Skeletal muscle satellite cell (primary cell): Measurements from ENCODE around the gene SYCP2. TPM values are rescaled to one million over a fixed set of nuclear protein-coding genes. Genes with fewer than 3 reads are reported as not detected.
A peak's percentile ranks its signal among the peaks of the same experiment; 100 is the strongest.

ENCODE experiments used
- H3K27me3 ChIP-seq: 2 replicates; pipeline ENCODE4 v1.7.0; 2013; ENCODE audit warnings: low read length; ENCODE audit not compliant: control insufficient read depth, insufficient read depth
- H3K36me3 ChIP-seq: 2 replicates; pipeline ENCODE4 v1.7.0; 2013; ENCODE audit warnings: mild to moderate bottlenecking, control low read depth, low read length; ENCODE audit not compliant: insufficient read depth
- H3K4me1 ChIP-seq: 2 replicates; pipeline ENCODE4 v1.7.0; 2013; ENCODE audit warnings: low read length; ENCODE audit not compliant: control insufficient read depth, insufficient read depth
- H3K4me2 ChIP-seq: 2 replicates; pipeline ENCODE4 v1.7.0; 2013; ENCODE audit warnings: mild to moderate bottlenecking, low read length
- H3K4me3 ChIP-seq: 2 replicates; pipeline ENCODE4 v1.7.0; 2013; ENCODE audit warnings: low read length
- H3K9ac ChIP-seq: 2 replicates; pipeline ENCODE4 v1.7.0; 2013; ENCODE audit warnings: mild to moderate bottlenecking, low read depth, low read length, moderate library complexity
- H3K9me3 ChIP-seq: replicated peaks from 2 replicates; pipeline ENCODE4 v1.7.0; 2013; ENCODE audit warnings: mild to moderate bottlenecking, control low read depth, low read length
- total RNA-seq: library from RNA; depleted of rRNA; stranded (reverse); fragments of >200 nt; gene quantifications from 2 replicates; pipeline ENCODE4 v1.2.3, GENCODE V29; 2012; rRNA removed

The SYCP2 gene, protein sequence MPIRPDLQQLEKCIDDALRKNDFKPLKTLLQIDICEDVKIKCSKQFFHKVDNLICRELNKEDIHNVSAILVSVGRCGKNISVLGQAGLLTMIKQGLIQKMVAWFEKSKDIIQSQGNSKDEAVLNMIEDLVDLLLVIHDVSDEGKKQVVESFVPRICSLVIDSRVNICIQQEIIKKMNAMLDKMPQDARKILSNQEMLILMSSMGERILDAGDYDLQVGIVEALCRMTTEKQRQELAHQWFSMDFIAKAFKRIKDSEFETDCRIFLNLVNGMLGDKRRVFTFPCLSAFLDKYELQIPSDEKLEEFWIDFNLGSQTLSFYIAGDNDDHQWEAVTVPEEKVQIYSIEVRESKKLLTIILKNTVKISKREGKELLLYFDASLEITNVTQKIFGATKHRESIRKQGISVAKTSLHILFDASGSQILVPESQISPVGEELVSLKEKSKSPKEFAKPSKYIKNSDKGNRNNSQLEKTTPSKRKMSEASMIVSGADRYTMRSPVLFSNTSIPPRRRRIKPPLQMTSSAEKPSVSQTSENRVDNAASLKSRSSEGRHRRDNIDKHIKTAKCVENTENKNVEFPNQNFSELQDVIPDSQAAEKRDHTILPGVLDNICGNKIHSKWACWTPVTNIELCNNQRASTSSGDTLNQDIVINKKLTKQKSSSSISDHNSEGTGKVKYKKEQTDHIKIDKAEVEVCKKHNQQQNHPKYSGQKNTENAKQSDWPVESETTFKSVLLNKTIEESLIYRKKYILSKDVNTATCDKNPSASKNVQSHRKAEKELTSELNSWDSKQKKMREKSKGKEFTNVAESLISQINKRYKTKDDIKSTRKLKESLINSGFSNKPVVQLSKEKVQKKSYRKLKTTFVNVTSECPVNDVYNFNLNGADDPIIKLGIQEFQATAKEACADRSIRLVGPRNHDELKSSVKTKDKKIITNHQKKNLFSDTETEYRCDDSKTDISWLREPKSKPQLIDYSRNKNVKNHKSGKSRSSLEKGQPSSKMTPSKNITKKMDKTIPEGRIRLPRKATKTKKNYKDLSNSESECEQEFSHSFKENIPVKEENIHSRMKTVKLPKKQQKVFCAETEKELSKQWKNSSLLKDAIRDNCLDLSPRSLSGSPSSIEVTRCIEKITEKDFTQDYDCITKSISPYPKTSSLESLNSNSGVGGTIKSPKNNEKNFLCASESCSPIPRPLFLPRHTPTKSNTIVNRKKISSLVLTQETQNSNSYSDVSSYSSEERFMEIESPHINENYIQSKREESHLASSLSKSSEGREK (N-terminal part only)
- total RNA-seq, result 0.22 and 1.0 TPM in 2 replicates

DNA sequence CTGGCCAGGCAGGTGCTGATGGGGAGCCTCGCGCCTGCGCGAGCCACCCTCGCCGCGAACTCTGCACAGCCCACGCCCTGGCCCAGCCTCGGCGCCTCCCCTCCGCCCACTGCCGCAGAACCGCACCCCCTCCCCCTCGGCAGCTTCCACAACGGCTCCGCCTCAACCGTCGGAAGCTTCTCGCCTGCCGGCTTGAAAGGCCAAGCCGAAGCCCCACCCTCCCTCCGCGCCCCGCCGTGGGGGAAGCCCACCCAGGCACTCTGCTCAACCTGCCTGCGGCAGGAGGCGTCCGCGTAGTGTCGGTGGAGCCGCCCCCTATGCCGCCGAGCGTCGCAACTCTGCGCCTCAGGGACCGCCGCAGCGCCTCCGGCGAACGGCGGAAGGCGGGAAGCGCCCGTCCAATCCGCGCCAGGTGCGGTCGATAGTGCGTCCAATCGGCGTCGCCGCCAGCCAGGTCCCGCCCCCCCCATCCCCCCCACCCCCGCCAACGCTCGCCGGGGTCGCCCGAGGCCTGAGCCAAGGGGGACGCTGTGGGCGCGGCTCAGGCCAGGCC is at the start of gene SYCP2:
Gene SYCP2 (minus strand): TSS at position 342 of the 553 bp plus-strand sequence. CDS start 11,224 bp downstream, outside the sequence.
- Histone ChIP-seq H3K4me2 (peak within 1 kb of the TSS; percentile 98), H3K9ac (peak within 1 kb of the TSS; percentile 69), H3K36me3 (no peaks in the 10 kb centered on the region), H3K9me3 (no peaks in the 10 kb centered on the region), H3K4me1 (peaks cover 13% of the 10 kb centered on the region), H3K4me3 (peak within 1 kb of the TSS; percentile 81), H3K27me3 (no peaks in the 10 kb centered on the region)

DNA sequence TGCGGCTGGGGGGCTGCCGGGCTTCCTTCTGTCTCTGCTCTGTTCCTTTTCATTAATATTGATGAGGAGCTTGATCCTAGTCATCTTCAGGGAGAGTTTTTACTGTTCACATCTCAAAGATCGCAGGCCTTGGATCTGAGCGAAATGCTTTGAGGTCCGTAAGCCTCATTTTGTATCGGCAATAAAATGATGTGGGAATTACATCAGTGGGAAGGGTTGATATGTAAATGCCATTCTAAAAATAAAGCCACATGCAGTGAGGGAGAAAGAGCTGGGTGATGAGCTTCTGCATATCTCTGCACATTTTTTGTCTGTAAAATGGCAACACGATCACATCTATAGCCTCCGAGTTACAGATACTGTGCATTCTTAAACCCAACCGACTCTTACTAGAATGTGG is 49.6 kb upstream of the SYCP2 start:
- no peaks in the 10 kb centered on the region for H3K27me3 ChIP-seq
- H3K36me3 ChIP-seq, result no peaks in the 10 kb centered on the region
- no peaks in the 10 kb centered on the region for H3K4me1 ChIP-seq
- H3K9ac ChIP-seq, result no peak overlapping the region
- no peak overlapping the region for H3K4me3 ChIP-seq
- H3K9me3 ChIP-seq, result no peaks in the 10 kb centered on the region
- no peak overlapping the region for H3K4me2 ChIP-seq

DNA sequence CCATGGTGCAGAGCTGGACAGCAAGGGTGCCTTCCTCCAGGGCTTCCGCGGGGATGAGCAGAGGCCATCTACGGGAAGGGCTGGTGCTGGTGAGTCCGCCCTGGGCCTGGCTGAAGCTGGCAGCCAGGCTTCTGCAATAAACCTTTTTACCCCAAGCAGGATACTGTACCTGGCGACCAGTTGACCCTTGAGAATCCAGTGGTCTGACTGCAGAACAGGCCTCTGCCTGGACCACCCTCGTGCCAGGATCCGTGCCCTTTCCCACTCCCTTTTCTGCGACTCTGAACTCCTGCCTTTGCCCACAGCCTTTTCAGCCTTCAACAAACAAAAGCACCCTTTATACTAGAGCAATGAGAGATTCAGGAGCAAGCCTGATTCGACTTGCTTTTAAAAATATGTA is 43.6 kb upstream of the SYCP2 start:
- no peak overlapping the region for H3K4me3 ChIP-seq
- no peak overlapping the region for H3K4me2 ChIP-seq
- H3K36me3 ChIP-seq, result no peaks in the 10 kb centered on the region
- H3K9ac ChIP-seq, result no peak overlapping the region
- H3K9me3 ChIP-seq, result no peaks in the 10 kb centered on the region
- H3K27me3 ChIP-seq, result peaks cover 2% of the 10 kb centered on the region
- no peaks in the 10 kb centered on the region for H3K4me1 ChIP-seq

DNA sequence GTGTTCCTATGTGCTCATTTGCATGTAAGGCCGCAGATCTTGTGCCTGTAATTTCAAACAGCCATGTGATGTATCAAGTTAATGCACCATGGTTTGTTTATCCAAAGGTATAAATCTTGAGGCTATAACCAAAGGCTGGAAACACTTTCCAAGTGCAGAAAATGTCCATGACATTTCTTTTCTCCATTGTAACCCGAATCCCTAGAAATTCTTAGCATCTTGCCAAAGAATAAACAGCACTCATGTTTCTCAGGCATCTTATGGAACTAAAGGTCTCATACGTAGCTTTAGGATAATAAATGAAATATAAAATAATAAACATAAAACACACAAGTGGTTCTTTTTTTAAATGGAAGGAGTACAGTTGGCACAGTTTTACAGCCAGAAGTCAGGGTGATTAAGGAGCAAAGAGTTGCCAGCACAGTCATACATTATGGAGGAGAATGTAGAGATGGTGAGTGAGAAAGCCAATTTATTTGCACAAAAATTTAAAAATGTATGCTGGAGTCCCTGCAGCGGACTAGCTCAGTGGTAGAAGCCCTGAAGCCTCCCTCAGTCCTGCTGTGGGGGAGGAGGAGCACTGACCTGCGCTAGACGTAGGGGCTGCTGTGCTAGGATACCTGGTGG is 42.8 kb upstream of the SYCP2 start:
- Histone ChIP-seq H3K4me2 (no peak overlapping the region), H3K4me3 (no peak overlapping the region), H3K9ac (no peak overlapping the region), H3K36me3 (no peaks in the 10 kb centered on the region), H3K27me3 (peaks cover 2% of the 10 kb centered on the region), H3K9me3 (no peaks in the 10 kb centered on the region), H3K4me1 (no peaks in the 10 kb centered on the region)

DNA sequence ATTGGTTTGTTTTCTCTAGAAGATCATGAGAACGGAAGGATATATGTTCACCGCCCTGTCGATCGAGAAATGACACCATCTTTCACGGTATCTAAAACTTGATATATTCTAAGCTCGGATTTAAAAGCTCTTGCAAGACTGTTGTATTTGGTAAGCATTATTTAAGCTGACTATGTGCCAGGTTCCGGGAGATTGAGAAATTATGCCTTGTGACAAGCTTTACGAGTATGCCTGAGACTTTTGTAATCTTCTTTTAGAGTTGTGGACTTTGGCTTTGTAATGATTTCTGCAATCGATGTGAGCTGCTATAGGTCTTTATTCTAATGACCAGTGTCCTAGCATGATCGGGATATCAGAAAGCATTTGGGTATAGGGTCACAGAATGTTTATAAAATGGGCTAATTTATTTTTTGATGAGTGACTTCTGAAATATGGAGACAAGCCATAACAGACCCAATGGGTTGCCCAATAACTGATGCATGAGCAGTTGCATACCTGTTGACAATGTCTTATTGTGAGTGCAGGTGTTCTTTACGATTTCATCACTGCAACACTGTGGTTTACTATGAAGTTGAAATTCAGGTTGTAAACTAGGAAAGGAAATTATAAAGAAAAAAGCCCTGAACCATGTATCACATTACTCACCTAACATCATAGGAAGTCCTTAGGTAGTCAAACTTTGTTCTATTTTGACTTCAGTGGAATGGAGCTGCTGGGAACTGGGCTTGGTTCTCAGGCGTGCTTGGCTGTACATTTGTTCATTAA is 38.8 kb upstream of the SYCP2 start:
- no peaks in the 10 kb centered on the region for H3K4me1 ChIP-seq
- peaks cover 2% of the 10 kb centered on the region for H3K27me3 ChIP-seq
- no peak overlapping the region for H3K9ac ChIP-seq

DNA sequence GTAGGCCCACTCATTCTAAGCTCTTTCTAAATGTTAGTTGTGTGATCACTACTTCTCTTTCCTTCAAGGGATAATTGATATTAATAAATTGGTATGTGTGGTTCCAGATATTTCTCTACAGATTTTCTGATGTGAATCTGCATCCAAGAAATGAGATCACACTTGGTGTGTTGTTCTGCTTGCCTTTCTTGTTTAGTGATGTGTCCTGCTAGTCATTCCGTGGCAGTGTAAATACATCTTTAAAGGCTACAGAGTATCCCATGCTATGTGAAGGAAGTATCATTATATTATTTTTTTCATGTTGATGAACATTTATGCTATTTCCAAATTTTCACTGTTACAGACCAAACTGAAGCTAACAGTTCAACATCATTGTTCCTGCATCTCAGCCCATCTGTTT is 38.0 kb upstream of the SYCP2 start:
- Histone ChIP-seq H3K4me3 (no peak overlapping the region), H3K27me3 (peaks cover 2% of the 10 kb centered on the region), H3K4me2 (no peak overlapping the region), H3K4me1 (no peaks in the 10 kb centered on the region), H3K9ac (no peak overlapping the region), H3K9me3 (no peaks in the 10 kb centered on the region), H3K36me3 (no peaks in the 10 kb centered on the region)

More for the DNA sequence above, 38.8 kb upstream of the SYCP2 start:
- no peak overlapping the region for H3K4me3 ChIP-seq
- no peak overlapping the region for H3K4me2 ChIP-seq
- H3K36me3 ChIP-seq, result no peaks in the 10 kb centered on the region
- no peaks in the 10 kb centered on the region for H3K9me3 ChIP-seq

DNA sequence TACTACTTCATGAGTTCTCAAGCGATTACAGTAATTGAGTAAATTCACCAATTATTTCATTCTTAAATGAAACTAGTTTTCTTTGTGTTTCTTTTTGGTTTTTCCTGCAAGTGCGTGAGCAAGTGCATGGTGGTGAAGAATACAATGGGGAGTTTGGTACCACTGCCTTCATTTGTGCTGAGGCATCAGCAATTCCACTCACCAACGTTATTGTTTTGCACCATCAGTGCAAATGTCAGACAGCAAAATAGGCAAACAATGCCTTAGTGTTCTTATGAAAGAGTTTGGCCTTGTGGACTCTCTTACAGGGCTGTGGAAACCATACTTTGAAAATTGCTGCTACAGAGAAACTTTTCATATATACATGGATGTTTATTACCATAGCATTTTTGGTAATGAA is 33.0 kb upstream of the SYCP2 start:
- H3K9ac ChIP-seq, result no peak overlapping the region
- H3K9me3 ChIP-seq, result no peaks in the 10 kb centered on the region
- peaks cover 9% of the 10 kb centered on the region for H3K27me3 ChIP-seq
- H3K4me1 ChIP-seq, result no peaks in the 10 kb centered on the region
- no peak overlapping the region for H3K4me3 ChIP-seq
- H3K4me2 ChIP-seq, result no peak overlapping the region
- no peaks in the 10 kb centered on the region for H3K36me3 ChIP-seq

DNA sequence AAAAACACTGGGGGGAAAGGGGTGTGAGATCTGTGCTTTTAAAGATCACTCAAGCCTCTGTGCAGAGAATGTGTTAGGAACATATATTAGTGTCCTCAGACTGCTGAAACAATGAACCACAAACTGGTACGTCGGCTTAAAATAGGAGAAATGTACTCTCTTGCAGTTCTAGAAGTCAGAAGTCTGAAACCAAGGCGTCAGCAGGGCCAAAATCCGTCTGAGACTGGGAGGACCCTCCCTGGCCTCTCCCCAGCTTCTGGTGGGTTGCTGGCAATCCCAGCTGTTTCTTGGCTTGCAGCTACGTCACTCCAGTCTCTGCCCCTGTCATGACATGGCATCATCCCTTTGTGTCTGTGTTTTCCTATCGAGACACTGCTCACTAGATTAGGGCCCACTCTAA is 28.7 kb upstream of the SYCP2 start:
- no peak overlapping the region for H3K9ac ChIP-seq
- H3K9me3 ChIP-seq, result no peaks in the 10 kb centered on the region
- no peaks in the 10 kb centered on the region for H3K4me1 ChIP-seq
- H3K4me2 ChIP-seq, result no peak overlapping the region
- H3K27me3 ChIP-seq, result peaks cover 25% of the 10 kb centered on the region
- H3K36me3 ChIP-seq, result no peaks in the 10 kb centered on the region
- no peak overlapping the region for H3K4me3 ChIP-seq

DNA sequence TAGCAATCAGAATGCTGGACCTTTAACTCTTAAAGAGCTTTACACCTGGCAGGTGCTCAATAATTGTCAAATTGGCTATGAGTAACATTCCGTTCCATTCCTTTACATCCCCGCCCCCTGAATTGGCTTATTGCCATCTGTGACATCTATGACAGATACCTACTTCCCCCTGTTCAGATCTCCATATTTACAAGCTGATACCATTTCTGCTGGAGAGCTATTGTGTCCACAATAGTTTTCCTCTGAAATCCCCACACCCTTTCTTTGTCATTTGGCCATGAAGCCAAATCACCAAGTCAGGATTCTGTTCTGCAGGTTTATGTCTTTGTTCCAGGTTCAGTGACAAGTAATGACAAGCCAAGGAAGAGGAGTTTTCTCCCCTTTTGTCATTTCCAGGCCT is 28.0 kb upstream of the SYCP2 start:
- Histone ChIP-seq H3K4me1 (no peaks in the 10 kb centered on the region), H3K4me3 (no peak overlapping the region), H3K4me2 (no peak overlapping the region)

DNA sequence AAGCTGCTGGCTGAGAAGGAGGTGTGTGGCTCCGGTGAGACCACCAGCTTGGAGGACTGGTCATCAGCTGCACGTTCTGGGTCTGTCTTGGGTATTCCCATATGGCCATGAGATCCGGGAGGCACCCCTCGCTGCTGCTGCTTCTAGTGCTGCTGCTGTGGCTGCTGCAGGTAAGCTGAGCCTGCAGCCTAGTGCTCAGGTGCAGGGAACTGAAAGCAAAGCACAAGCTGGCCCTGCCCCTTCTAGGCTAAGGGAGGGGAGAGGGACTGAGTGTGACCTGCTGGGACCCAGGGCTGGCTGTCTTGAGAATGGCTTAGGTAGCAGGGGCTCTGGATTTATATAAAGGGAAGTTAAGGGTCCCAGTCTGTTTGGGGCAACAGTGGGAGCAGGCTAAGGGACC is 25.2 kb upstream of the SYCP2 start:
- H3K4me3 ChIP-seq, result no peak overlapping the region
- no peaks in the 10 kb centered on the region for H3K36me3 ChIP-seq
- H3K9me3 ChIP-seq, result no peaks in the 10 kb centered on the region
- no peak overlapping the region for H3K4me2 ChIP-seq
- H3K4me1 ChIP-seq, result no peaks in the 10 kb centered on the region
- H3K27me3 ChIP-seq, result peaks cover 25% of the 10 kb centered on the region
- H3K9ac ChIP-seq, result no peak overlapping the region

More for the DNA sequence above, 28.0 kb upstream of the SYCP2 start:
- H3K27me3 ChIP-seq, result peaks cover 25% of the 10 kb centered on the region
- H3K9me3 ChIP-seq, result no peaks in the 10 kb centered on the region
- no peaks in the 10 kb centered on the region for H3K36me3 ChIP-seq
- H3K9ac ChIP-seq, result no peak overlapping the region
